ENCODE results near the gene GCN1.

DNA sequence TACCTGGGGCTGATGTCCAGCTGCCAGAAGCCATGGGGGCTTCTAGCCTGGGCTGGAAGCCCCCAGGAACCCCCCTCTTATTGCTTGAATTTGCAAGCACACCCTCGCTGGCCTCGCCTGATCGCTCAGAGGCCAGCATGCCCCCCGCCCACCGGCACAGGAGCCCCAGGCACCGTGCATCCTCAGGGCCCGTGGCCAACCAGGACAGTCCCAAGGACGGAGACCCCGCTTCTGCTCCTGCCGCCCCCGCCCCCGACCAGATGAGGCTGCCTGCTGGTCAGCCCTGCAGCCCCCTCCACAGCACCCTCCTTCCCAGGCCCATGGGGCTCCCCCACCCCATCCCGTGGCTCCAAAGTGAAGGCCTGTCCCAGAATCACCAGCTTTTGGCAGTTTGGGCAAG is 99.2 kb downstream of the GCN1 start:
- TF ChIP-seq EP300 (IDR thresholded peaks at IDR 0.05) (no peak), POLR2A (IDR thresholded peaks at IDR 0.05) (no peak)
- TF ChIP-seq, protein P1, sequence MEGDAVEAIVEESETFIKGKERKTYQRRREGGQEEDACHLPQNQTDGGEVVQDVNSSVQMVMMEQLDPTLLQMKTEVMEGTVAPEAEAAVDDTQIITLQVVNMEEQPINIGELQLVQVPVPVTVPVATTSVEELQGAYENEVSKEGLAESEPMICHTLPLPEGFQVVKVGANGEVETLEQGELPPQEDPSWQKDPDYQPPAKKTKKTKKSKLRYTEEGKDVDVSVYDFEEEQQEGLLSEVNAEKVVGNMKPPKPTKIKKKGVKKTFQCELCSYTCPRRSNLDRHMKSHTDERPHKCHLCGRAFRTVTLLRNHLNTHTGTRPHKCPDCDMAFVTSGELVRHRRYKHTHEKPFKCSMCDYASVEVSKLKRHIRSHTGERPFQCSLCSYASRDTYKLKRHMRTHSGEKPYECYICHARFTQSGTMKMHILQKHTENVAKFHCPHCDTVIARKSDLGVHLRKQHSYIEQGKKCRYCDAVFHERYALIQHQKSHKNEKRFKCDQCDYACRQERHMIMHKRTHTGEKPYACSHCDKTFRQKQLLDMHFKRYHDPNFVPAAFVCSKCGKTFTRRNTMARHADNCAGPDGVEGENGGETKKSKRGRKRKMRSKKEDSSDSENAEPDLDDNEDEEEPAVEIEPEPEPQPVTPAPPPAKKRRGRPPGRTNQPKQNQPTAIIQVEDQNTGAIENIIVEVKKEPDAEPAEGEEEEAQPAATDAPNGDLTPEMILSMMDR (IDR thresholded peaks at IDR 0.05) = no peak

All from upper lobe of left lung (tissue), 4 donors.